Activated gamma-delta T cell treated with Interleukin-2 at 50 U/mL for 16 hours (primary cell): ENCODE measurements around the gene PRDM12.
"Not testable (repeated sequence)": the region's sequence is repeated elsewhere in the genome, so short reads cannot be mapped to it uniquely, and the experiment has no call there.

Experiments
- DNase-seq: peaks from one replicate; pipeline ENCODE4 v3.0.0-alpha.2; 2020

PRDM12 gene

GRCh38 chr9:130665431-130666392 is 1.3 kb downstream of the PRDM12 start:
- DNase-seq = no peak

- DNase-seq = no peak
Measured at GRCh38 chr9:130666393-130667119, 2.2 kb downstream of the PRDM12 start.

- no peak for DNase-seq
Measured at GRCh38 chr9:130667120-130667435, 2.7 kb downstream of the PRDM12 start.

GRCh38 chr9:130668196-130668595 is 3.8 kb downstream of the PRDM12 start:
- no peak for DNase-seq

GRCh38 chr9:130668659-130669058 is 4.3 kb downstream of the PRDM12 start:
- no peak for DNase-seq

GRCh38 chr9:130669965-130670364 is 5.6 kb downstream of the PRDM12 start:
- no peak for DNase-seq

GRCh38 chr9:130670644-130671043 is 6.2 kb downstream of the PRDM12 start:
- no peak for DNase-seq

- DNase-seq = no peak
Measured at GRCh38 chr9:130672466-130672865, 8.1 kb downstream of the PRDM12 start.

GRCh38 chr9:130672933-130673615 is 8.7 kb downstream of the PRDM12 start:
- DNase-seq = no peak

- no peak for DNase-seq
Measured at GRCh38 chr9:130675396-130675795, 11.0 kb downstream of the PRDM12 start.

- no peak for DNase-seq
Measured at GRCh38 chr9:130677252-130677651, 12.9 kb downstream of the PRDM12 start.

- DNase-seq = peak; percentile 41
Measured at GRCh38 chr9:130680836-130681768, 16.7 kb downstream of the PRDM12 start.

- DNase-seq = no peak
Measured at GRCh38 chr9:130681769-130682420, 17.5 kb downstream of the PRDM12 start.

- peak; percentile 51 for DNase-seq
Measured at GRCh38 chr9:130682421-130683121, 18.2 kb downstream of the PRDM12 start.

- no peak for DNase-seq
Measured at GRCh38 chr9:130685104-130685503, 20.7 kb downstream of the PRDM12 start.

GRCh38 chr9:130685945-130686344 is 21.6 kb downstream of the PRDM12 start:
- DNase-seq = not testable (repeated sequence)

GRCh38 chr9:130687615-130688014 is 23.2 kb downstream of the PRDM12 start:
- DNase-seq = no peak

GRCh38 chr9:130688072-130688471 is 23.7 kb downstream of the PRDM12 start:
- DNase-seq = no peak

- no peak for DNase-seq
Measured at GRCh38 chr9:130689572-130689936, 25.2 kb downstream of the PRDM12 start.

GRCh38 chr9:130689937-130690700 is 25.7 kb downstream of the PRDM12 start:
- no peak for DNase-seq
